GM18519 (cell line): ENCODE data around the gene TGFBR2.
A peak's percentile ranks its signal among the peaks of the same experiment; 100 is the strongest.

ENCODE experiments used
- ATAC-seq: cut with Tn5 transposase; IDR thresholded peaks from one replicate; pipeline ENCODE4 v1.9.1; 2021; ENCODE audit warnings: mild to moderate bottlenecking, moderate library complexity; ENCODE audit not compliant: unreplicated experiment, low FRiP score

TGFBR2 gene

GRCh38 chr3:30600572-30600971, 5.8 kb upstream of the TGFBR2 start:
- ATAC-seq, result no peak

GRCh38 chr3:30602946-30603345, 3.5 kb upstream of the TGFBR2 start:
- ATAC-seq, result no peak

- no peak for ATAC-seq
Measured at GRCh38 chr3:30604093-30604492, 2.3 kb upstream of the TGFBR2 start.

GRCh38 chr3:30604558-30604957, 1.8 kb upstream of the TGFBR2 start:
- no peak for ATAC-seq

GRCh38 chr3:30605005-30605404, 1.4 kb upstream of the TGFBR2 start:
- ATAC-seq, result no peak

GRCh38 chr3:30605706-30606300, 598 bp upstream of the TGFBR2 start:
- ATAC-seq, result no peak

GRCh38 chr3:30607032-30607833, 832 bp downstream of the TGFBR2 start:
- ATAC-seq, result peak; percentile 31

GRCh38 chr3:30608598-30608947, 2.2 kb downstream of the TGFBR2 start:
- no peak for ATAC-seq

- ATAC-seq, result no peak
Measured at GRCh38 chr3:30609930-30610701, 3.7 kb downstream of the TGFBR2 start.

- ATAC-seq, result no peak
Measured at GRCh38 chr3:30610702-30611368, 4.4 kb downstream of the TGFBR2 start.

- no peak for ATAC-seq
Measured at GRCh38 chr3:30611613-30612436, 5.4 kb downstream of the TGFBR2 start.

- ATAC-seq, result no peak
Measured at GRCh38 chr3:30612437-30613132, 6.2 kb downstream of the TGFBR2 start.

GRCh38 chr3:30613133-30613825, 6.9 kb downstream of the TGFBR2 start:
- no peak for ATAC-seq

GRCh38 chr3:30614373-30614772, 8.0 kb downstream of the TGFBR2 start:
- no peak for ATAC-seq

GRCh38 chr3:30614943-30615342, 8.5 kb downstream of the TGFBR2 start:
- ATAC-seq, result no peak

GRCh38 chr3:30615615-30616346, 9.4 kb downstream of the TGFBR2 start:
- no peak for ATAC-seq

GRCh38 chr3:30616347-30617027, 10.1 kb downstream of the TGFBR2 start:
- ATAC-seq, result no peak

- ATAC-seq, result no peak
Measured at GRCh38 chr3:30617069-30617468, 10.7 kb downstream of the TGFBR2 start.
